HCT116 (cell line): ENCODE results near the gene ASB4. TPM values are rescaled to one million over a fixed set of nuclear protein-coding genes. Genes with fewer than 3 reads are reported as not detected.
A peak's percentile ranks its signal among the peaks of the same experiment; 100 is the strongest.

Experiments
- ATAC-seq: fragments of 200-7000 bp; cut with Tn5 transposase; 2 replicates; pipeline ENCODE4 v1.9.1; 2020; ENCODE audit warnings: mild to moderate bottlenecking, moderate library complexity
- BruUV-seq: library from RNA; stranded (reverse); fragments of 400-500 nt; replicated peaks from 2 replicates; lab custom pipeline; 2021; lab: Mats Ljungman, UMichigan
- CTCF ChIA-PET: fragments of 300-600 bp; sonication (Branson Sonifier 250); formaldehyde crosslinking; loops from one replicate; lab custom pipeline; 2021; ENCODE audit warnings: antibody characterized with exemption; lab: Charles Lee
- POLR2A ChIA-PET: fragments of 300-600, 350-600 bp; sonication (Branson Sonifier 250); formaldehyde crosslinking; loops from one replicate; lab custom pipeline; 2021; ENCODE audit warnings: antibody characterized with exemption; lab: Charles Lee
- RAD21 ChIA-PET, 2 experiments: fragments of 300-600 bp; sonication (Branson Sonifier 250); formaldehyde crosslinking; loops; one replicate each; lab custom pipeline; 2023; ENCODE audit warnings: low total read pairs in 2 of 2; ENCODE audit not compliant: uncharacterized antibody in 2 of 2, unreplicated experiment in 2 of 2, low non-redundant PET in 1 of 2; lab: Charles Lee
- DNase-seq: peaks from one replicate; pipeline ENCODE4 v3.0.0-alpha.2; 2010; ENCODE audit warnings: low read depth, low spot score
- H2AFZ ChIP-seq: fragments of 200-600 bp; shearing (Covaris generic), sonication (generic); 2 replicates; pipeline ENCODE4 v1.6.1; 2017; ENCODE audit warnings: low read depth, mixed run types, mixed read lengths, antibody characterized with exemption, low read length; ENCODE audit not compliant: poor library complexity, severe bottlenecking
- H3K27ac ChIP-seq: 2 replicates; pipeline ENCODE4 v1.5.1; 2012; ENCODE audit warnings: low read depth, low read length
- H3K27me3 ChIP-seq: fragments of 200-600 bp; sonication (generic); 2 replicates; pipeline ENCODE4 v1.6.1; 2016; ENCODE audit warnings: mixed run types, low read length, mixed read lengths; ENCODE audit not compliant: insufficient read depth
- H3K36me3 ChIP-seq, 2 experiments: fragments of 200-500 bp in 1 of 2; fragments of 200-600 bp in 1 of 2; sonication (Bioruptor generic) in 1 of 2; sonication (generic) in 1 of 2; 2 replicates each; pipeline versions ENCODE4 v1.5.1 to v1.6.1; 2014 to 2016; ENCODE audit warnings: low read length in 2 of 2, inconsistent platforms in 1 of 2, mixed read lengths in 1 of 2, mixed run types in 1 of 2; ENCODE audit not compliant: insufficient read depth in 2 of 2, control insufficient read depth in 1 of 2
- H3K4me1 ChIP-seq, 2 experiments: fragments of 200-600 bp in 1 of 2; sonication (generic) in 1 of 2; 2 replicates each; pipeline versions ENCODE4 v1.5.1 to v1.6.1; 2012 to 2017; ENCODE audit warnings: low read length in 2 of 2, inconsistent platforms in 1 of 2, mild to moderate bottlenecking in 1 of 2, mixed read lengths in 1 of 2, mixed run types in 1 of 2, moderate library complexity in 1 of 2; ENCODE audit not compliant: insufficient read depth in 2 of 2, control insufficient read depth in 1 of 2
- H3K4me2 ChIP-seq: fragments of 200-600 bp; sonication (generic); 2 replicates; pipeline ENCODE4 v1.6.1; 2017; ENCODE audit warnings: mixed run types, low read length, mixed read lengths
- H3K4me3 ChIP-seq, 2 experiments: fragments of 200-600 bp in 1 of 2; sonication (generic) in 1 of 2; replicated peaks in 1 of 2; 2 replicates each; pipeline ENCODE4 v1.5.1; 2011 to 2016; ENCODE audit warnings: low read length in 2 of 2, control low read depth in 1 of 2, low read depth in 1 of 2, mild to moderate bottlenecking in 1 of 2, mixed read lengths in 1 of 2, mixed run types in 1 of 2
- H3K79me2 ChIP-seq: fragments of 200-600 bp; sonication (generic); 2 replicates; pipeline ENCODE4 v1.6.1; 2017; ENCODE audit warnings: mild to moderate bottlenecking, mixed run types, low read length, moderate library complexity, mixed read lengths; ENCODE audit not compliant: insufficient read depth
- H3K9ac ChIP-seq: fragments of 200-600 bp; sonication (generic); 2 replicates; pipeline ENCODE4 v1.6.1; 2016; ENCODE audit warnings: low read length, mixed read lengths
- H3K9me2 ChIP-seq: fragments of 200-600 bp; sonication (generic), shearing (Covaris generic); 2 replicates; pipeline ENCODE4 v1.6.1; 2017; ENCODE audit warnings: mixed run types, mild to moderate bottlenecking, moderate library complexity; ENCODE audit not compliant: insufficient read depth
- H3K9me3 ChIP-seq, 2 experiments: fragments of 200-500 bp in 1 of 2; fragments of 200-600 bp in 1 of 2; sonication (Bioruptor generic) in 1 of 2; sonication (generic) in 1 of 2; 2 replicates each; pipeline ENCODE4 v1.6.1; 2014 to 2017; ENCODE audit warnings: low read length in 2 of 2, mixed read lengths in 2 of 2, inconsistent platforms in 1 of 2, low read depth in 1 of 2, mild to moderate bottlenecking in 1 of 2, mixed run types in 1 of 2, moderate library complexity in 1 of 2; ENCODE audit not compliant: control insufficient read depth in 1 of 2, insufficient read depth in 1 of 2
- H4K20me1 ChIP-seq: fragments of 200-600 bp; sonication (generic), shearing (Covaris generic); 2 replicates; pipeline ENCODE4 v1.6.1; 2017; ENCODE audit warnings: mixed run types, mild to moderate bottlenecking, moderate library complexity; ENCODE audit not compliant: insufficient read depth
- ATF3 ChIP-seq: IDR thresholded peaks from 2 replicates; pipeline ENCODE4 v1.6.1; 2012
- CTCF ChIP-seq, 3 experiments: fragments of 200-600 bp in 1 of 3; sonication (generic) in 1 of 3; IDR thresholded peaks in 2 of 3; conservative IDR thresholded peaks in 1 of 3; 2 replicates each; pipeline ENCODE4 v1.5.1; 2012 to 2017; ENCODE audit warnings: low read depth in 2 of 3, low read length in 2 of 3, antibody characterized with exemption in 1 of 3, borderline replicate concordance in 1 of 3, control low read depth in 1 of 3, mild to moderate bottlenecking in 1 of 3, mixed read lengths in 1 of 3, mixed run types in 1 of 3, moderate library complexity in 1 of 3; ENCODE audit not compliant: insufficient read depth in 1 of 3
- EGR1 ChIP-seq: IDR thresholded peaks from 2 replicates; pipeline ENCODE4 v1.6.1; 2012; ENCODE audit warnings: low read depth
- EZH2phosphoT487 ChIP-seq: fragments of 200-600 bp; IDR thresholded peaks from 2 replicates; pipeline ENCODE4 v1.6.1; 2018; ENCODE audit warnings: antibody characterized with exemption, borderline replicate concordance
- FOSL1 ChIP-seq: IDR thresholded peaks from 2 replicates; pipeline ENCODE4 v1.6.1; 2012; ENCODE audit warnings: low read depth
- REST ChIP-seq: IDR thresholded peaks from 2 replicates; pipeline ENCODE4 v1.6.1; 2012; ENCODE audit warnings: low read depth
- ZFX ChIP-seq: fragments of 450-650 bp; IDR thresholded peaks from 2 replicates; pipeline ENCODE4 v1.6.1; 2017
- ZNF274 ChIP-seq: fragments of 200-500 bp; sonication (Bioruptor generic); IDR thresholded peaks from 2 replicates; pipeline ENCODE4 v1.6.1; 2014; ENCODE audit warnings: mild to moderate bottlenecking, low read depth, low read length, inconsistent platforms
- intact Hi-C: fragments of 100-400 bp; cut with micrococcal nuclease; formaldehyde crosslinking; loops from 2 replicates; pipeline ENCODE4 v1.10.0; 2022
- total RNA-seq: library from RNA; stranded (reverse); gene quantifications from one replicate; pipeline ENCODE4 v1.2.1, GENCODE V29; 2021; ENCODE audit not compliant: unreplicated experiment

Gene ASB4
- total RNA-seq, 1 experiment from 2014 or later: 0.12 TPM

- CTCF ChIA-PET: no interaction called here
- peaks cover 12% of the 10 kb centered on the region in 2 experiments; a peak in 3 of 4 replicates for H3K4me1 ChIP-seq
- no peaks in the 10 kb centered on the region for H3K36me3 ChIP-seq
- H3K4me2 ChIP-seq: peak overlapping the region; percentile 58; the same call in 1 of the 2 replicates
- no peaks in the 10 kb centered on the region for H3K9me3 ChIP-seq
- POLR2A ChIA-PET: no interaction called here
- ATAC-seq (no peak), DNase-seq (no peak)
- BruUV-seq: no TSS peak
- no peaks in the 10 kb centered on the region for H4K20me1 ChIP-seq
- no peak overlapping the region for H3K9ac ChIP-seq
- no peaks in the 10 kb centered on the region for H3K79me2 ChIP-seq
- no peak for TF ChIP-seq REST
- TF ChIP-seq ATF3: no peak
- TF ChIP-seq EZH2phosphoT487: no peak
- TF ChIP-seq ZNF274: no peak
- no peak for TF ChIP-seq ZFX
- TF ChIP-seq CTCF (IDR thresholded peaks at IDR 0.05 in 2 of 3, conservative IDR thresholded peaks at IDR 0.05 in 1 of 3; ENCODE audit: borderline replicate concordance in 1 of 3, insufficient read depth in 1 of 3, low read depth in 2 of 3, low read length in 2 of 3): no peak
- TF ChIP-seq EGR1: no peak
- TF ChIP-seq FOSL1: no peak
- H3K4me3 ChIP-seq: no peak overlapping the region
- H3K9me2 ChIP-seq: no peaks in the 10 kb centered on the region
- H2AFZ ChIP-seq: peak overlapping the region; percentile 28
- no peak overlapping the region for H3K27ac ChIP-seq
- no peaks in the 10 kb centered on the region for H3K27me3 ChIP-seq
- intact Hi-C loops: loop anchor here (10.0 kb wide), 1 partner anchor 815 kb away; the partner anchor contains the start of gene SGCE
- RAD21 ChIA-PET: interaction anchor here in 1 of 2 experiments (0.6 kb wide), 1 partner anchor 25 kb away, joined by 4 read pairs; no protein-coding TSS in a partner anchor
Measured at GRCh38 chr7:95469848-95470247, 15.9 kb upstream of the ASB4 start.
